GM18907 (cell line): Measurements from ENCODE around the gene OR51G2.

Experiments
- ATAC-seq: cut with Tn5 transposase; IDR thresholded peaks from one replicate; pipeline ENCODE4 v1.9.1; 2021; ENCODE audit warnings: mild to moderate bottlenecking, moderate library complexity; ENCODE audit not compliant: unreplicated experiment

The OR51G2 gene

DNA sequence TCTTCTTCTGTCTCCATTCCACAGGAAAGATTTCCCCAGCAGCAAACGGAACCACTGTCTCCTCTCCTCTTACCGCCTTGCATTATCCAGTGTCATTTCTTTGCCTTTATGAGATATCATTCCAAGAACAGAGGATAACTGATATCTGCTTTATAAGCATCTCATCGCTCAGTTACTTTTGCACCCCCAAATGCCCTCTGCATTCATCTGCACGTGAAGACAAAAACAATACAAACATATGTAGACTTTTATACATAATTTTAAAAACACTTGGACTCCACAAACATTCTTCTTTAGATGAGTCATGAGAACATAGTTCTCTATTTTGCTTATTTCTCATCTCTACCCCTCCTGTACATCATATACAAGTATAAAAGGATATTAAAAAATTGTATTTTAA lies 38.0 kb downstream of the OR51G2 start:
- no peak for ATAC-seq

DNA sequence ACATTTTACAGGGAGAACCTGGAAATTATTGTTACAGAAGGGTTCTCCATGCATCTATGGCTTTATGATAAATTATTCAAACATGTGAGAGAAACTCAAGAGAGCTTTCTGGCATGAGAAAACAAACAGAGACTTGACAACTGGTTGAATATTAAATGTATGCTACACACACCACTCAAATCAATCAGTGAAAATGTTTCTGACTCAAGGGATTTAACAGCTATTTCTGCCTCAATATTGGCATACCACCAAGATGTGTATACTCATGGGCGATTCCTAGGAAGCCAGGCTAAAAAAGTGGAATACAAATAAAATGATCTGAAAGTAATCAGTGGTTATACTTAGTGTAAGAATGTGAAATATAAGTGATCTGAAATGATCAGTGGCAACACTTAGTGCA lies 53.3 kb downstream of the OR51G2 start:
- no peak for ATAC-seq

DNA sequence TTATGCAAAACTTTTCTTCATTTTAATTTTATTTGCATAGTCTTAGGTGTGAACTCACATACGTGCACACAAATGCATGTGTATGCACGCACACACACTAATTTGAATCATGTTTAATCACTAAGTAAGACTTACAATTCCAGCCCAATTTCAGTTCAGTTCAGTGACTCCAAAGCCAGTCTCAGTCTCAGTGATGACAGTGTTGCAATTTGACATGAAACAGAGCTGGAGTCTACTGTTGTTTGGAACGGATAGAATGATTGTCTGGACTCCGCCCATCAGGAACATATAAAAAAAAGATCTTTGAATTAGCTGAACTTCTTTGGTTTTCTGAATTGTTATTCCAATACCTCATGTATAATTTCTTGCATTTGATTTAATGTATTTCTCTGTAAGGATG lies 55.3 kb downstream of the OR51G2 start:
- ATAC-seq = no peak
